GM23338 (cell line): Measurements from ENCODE around the gene LRIG1. TPM values are rescaled to one million over a fixed set of nuclear protein-coding genes. Genes with fewer than 3 reads are reported as not detected.

Experiments
- ATAC-seq: fragments of 200-7000 bp; cut with Tn5 transposase; 3 replicates; pipeline ENCODE4 v1.9.1; 2020
- DNase-seq: peaks from one replicate; pipeline ENCODE4 v3.0.0-alpha.2; 2015; ENCODE audit warnings: low spot score
- H2AFZ ChIP-seq: fragments of 200-600 bp; sonication (generic); 2 replicates; pipeline ENCODE4 v1.8.0; 2016; ENCODE audit warnings: antibody characterized with exemption, mild to moderate bottlenecking, moderate library complexity
- H3F3A ChIP-seq: fragments of 200-600 bp; sonication (generic); replicated peaks from 2 replicates; pipeline ENCODE4 v1.8.0; 2017; ENCODE audit warnings: antibody characterized with exemption, mixed run types, low read depth
- H3K27ac ChIP-seq: fragments of 200-600 bp; sonication (generic); 2 replicates; pipeline ENCODE4 v1.6.1; 2016; ENCODE audit warnings: low read depth
- H3K27me3 ChIP-seq: fragments of 200-600 bp; sonication (generic); 2 replicates; pipeline ENCODE4 v1.8.0; 2016; ENCODE audit warnings: mild to moderate bottlenecking, mixed run types, moderate library complexity; ENCODE audit not compliant: insufficient read depth
- H3K36me3 ChIP-seq: fragments of 200-600 bp; sonication (generic); 2 replicates; pipeline ENCODE4 v1.8.0; 2016; ENCODE audit warnings: mild to moderate bottlenecking; ENCODE audit not compliant: insufficient read depth
- H3K4me1 ChIP-seq: fragments of 200-600 bp; sonication (generic); 2 replicates; pipeline ENCODE4 v1.8.0; 2016; ENCODE audit warnings: mild to moderate bottlenecking, moderate library complexity; ENCODE audit not compliant: insufficient read depth
- H3K4me2 ChIP-seq: fragments of 200-600 bp; sonication (generic); 2 replicates; pipeline ENCODE4 v1.7.1; 2017; ENCODE audit warnings: mixed run types
- H3K4me3 ChIP-seq: fragments of 200-600 bp; sonication (generic); 2 replicates; pipeline ENCODE4 v1.6.1; 2016; ENCODE audit warnings: mixed run types
- H3K79me2 ChIP-seq: fragments of 200-600 bp; sonication (generic); replicated peaks from 2 replicates; pipeline ENCODE4 v1.8.0; 2017; ENCODE audit warnings: mild to moderate bottlenecking; ENCODE audit not compliant: insufficient read depth
- H3K9me2 ChIP-seq: fragments of 200-600 bp; sonication (generic); 2 replicates; pipeline ENCODE4 v1.8.0; 2017; ENCODE audit not compliant: insufficient read depth
- H4K20me1 ChIP-seq: fragments of 200-600 bp; sonication (generic); replicated peaks from 2 replicates; pipeline ENCODE4 v1.8.0; 2017; ENCODE audit warnings: mild to moderate bottlenecking; ENCODE audit not compliant: insufficient read depth
- H3K27ac Mint-ChIP-seq: 2 replicates; pipeline ENCODE4 v1.8.0; 2020; ENCODE audit warnings: inconsistent platforms, mild to moderate bottlenecking, moderate library complexity, mixed read lengths
- H3K27me3 Mint-ChIP-seq: 3 replicates; pipeline ENCODE4 v1.8.0; 2022; ENCODE audit warnings: low read depth, mild to moderate bottlenecking, moderate library complexity, mixed read lengths, inconsistent platforms; ENCODE audit not compliant: insufficient read depth, poor library complexity
- H3K36me3 Mint-ChIP-seq: 3 replicates; pipeline ENCODE4 v1.8.0; 2021; ENCODE audit warnings: low read depth, mild to moderate bottlenecking, inconsistent platforms, moderate library complexity, mixed read lengths
- H3K4me1 Mint-ChIP-seq: 3 replicates; pipeline ENCODE4 v1.8.0; 2020; ENCODE audit warnings: mild to moderate bottlenecking, inconsistent platforms, mixed read lengths
- H3K4me3 Mint-ChIP-seq: 3 replicates; pipeline ENCODE4 v1.8.0; 2021; ENCODE audit warnings: moderate library complexity, mild to moderate bottlenecking, inconsistent platforms, mixed read lengths
- H3K9me3 Mint-ChIP-seq: 3 replicates; pipeline ENCODE4 v1.8.0; 2020; ENCODE audit warnings: moderate library complexity, mild to moderate bottlenecking, inconsistent platforms, mixed read lengths
- EZH2 ChIP-seq: fragments of 200-600 bp; sonication (generic); IDR thresholded peaks from one replicate; pipeline ENCODE4 v1.8.0; 2017; ENCODE audit warnings: antibody characterized with exemption, mild to moderate bottlenecking, low read depth; ENCODE audit not compliant: unreplicated experiment
- REST ChIP-seq: IDR thresholded peaks from one replicate; pipeline ENCODE4 v1.6.1; 2018; ENCODE audit warnings: antibody characterized with exemption; ENCODE audit not compliant: unreplicated experiment
- STAT1 ChIP-seq: IDR thresholded peaks from one replicate; pipeline ENCODE4 v1.6.1; 2016; ENCODE audit warnings: antibody characterized with exemption; ENCODE audit not compliant: unreplicated experiment
- ZNF114 ChIP-seq: fragments of 250-450 bp; sonication (Bioruptor Pico); IDR thresholded peaks from 2 replicates; pipeline ENCODE4 v1.5.0; 2020; ENCODE audit warnings: mild to moderate bottlenecking, moderate library complexity
- ZNF462 ChIP-seq: fragments of 250-450 bp; sonication (Bioruptor Pico); IDR thresholded peaks from 2 replicates; pipeline ENCODE4 v1.5.0; 2020; ENCODE audit warnings: mild to moderate bottlenecking, moderate library complexity
- polyA plus RNA-seq: library from polyadenylated mRNA; unstranded; fragments of >200 nt; fragmentation: Nextera tagmentation; extraction: Ambion mirVana; gene quantifications from 2 replicates; pipeline ENCODE4 v1.2.1, GENCODE V29; 2016
- total RNA-seq: library from RNA; depleted of rRNA; stranded (reverse); fragments of >200 nt; shearing (Covaris generic); gene quantifications from 2 replicates; pipeline ENCODE4 v1.2.3, GENCODE V29; 2014

LRIG1 gene
- total and polyA plus RNA-seq, 2 experiments from 2014 or later, result 40.0 to 134 TPM

GRCh38 chr3:66449411-66449974 is 51.3 kb downstream of the LRIG1 start:
- H3K27me3 ChIP-seq, result no peaks in the 10 kb centered on the region
- no peak overlapping the region for H3K4me3 ChIP-seq
- H3K9me2 ChIP-seq, result no peaks in the 10 kb centered on the region
- no peak for TF ChIP-seq ZNF114
- TF ChIP-seq EZH2, result no peak
- TF ChIP-seq STAT1, result no peak
- peaks cover 68% of the 10 kb centered on the region for H3K4me1 ChIP-seq
- peaks cover 99% of the 10 kb centered on the region for H3K79me2 ChIP-seq
- no peak overlapping the region for H2AFZ ChIP-seq
- H3K27me3 Mint-ChIP-seq, result peaks cover 23% of the 10 kb centered on the region
- H3K4me1 Mint-ChIP-seq, result peaks cover 88% of the 10 kb centered on the region
- H3K27ac Mint-ChIP-seq, result no peak overlapping the region
- H3F3A ChIP-seq, result 0 out of 2 replicates have a peak, but pooled peaks cover 9% of the 10 kb centered on the region
- no peak overlapping the region for H3K27ac ChIP-seq
- ATAC-seq (no peak), DNase-seq (no peak)
- no peaks in the 10 kb centered on the region for H3K9me3 Mint-ChIP-seq
- peaks cover 11% of the 10 kb centered on the region; the same call in 1 of the 2 replicates for H3K36me3 ChIP-seq
- H3K4me2 ChIP-seq, result no peak overlapping the region
- no peak overlapping the region for H3K4me3 Mint-ChIP-seq
- H4K20me1 ChIP-seq, result peaks cover 46% of the 10 kb centered on the region
- H3K36me3 Mint-ChIP-seq, result peaks cover 84% of the 10 kb centered on the region

GRCh38 chr3:66444146-66444644 is 56.6 kb downstream of the LRIG1 start:
- no peaks in the 10 kb centered on the region for H3K9me2 ChIP-seq
- peak overlapping the region; percentile 99 for H3K27ac Mint-ChIP-seq
- H3K79me2 ChIP-seq, result peaks cover 76% of the 10 kb centered on the region
- H3K36me3 ChIP-seq, result no peaks in the 10 kb centered on the region; the same call in 1 of the 2 replicates
- TF ChIP-seq REST (peak; percentile 65), ZNF462 (CRISPR knock-in tag) (no peak)
- no peaks in the 10 kb centered on the region for H3K27me3 ChIP-seq
- ATAC-seq, result peak; percentile 4; the same call in 2 of the 3 replicates
- peaks cover 79% of the 10 kb centered on the region for H3K4me1 ChIP-seq
- H3K27me3 Mint-ChIP-seq, result peaks cover 36% of the 10 kb centered on the region
- DNase-seq, result no peak
- peak overlapping the region; percentile 70; the same call in 1 of the 3 replicates for H3K4me3 Mint-ChIP-seq
- H3K4me3 ChIP-seq, result no peak overlapping the region
- H4K20me1 ChIP-seq, result peaks cover 10% of the 10 kb centered on the region; the same call in 1 of the 2 replicates
- peak overlapping the region; percentile 100 for H3K27ac ChIP-seq
- H3K4me2 ChIP-seq, result peak overlapping the region; percentile 70; the same call in 1 of the 2 replicates
- peaks cover 26% of the 10 kb centered on the region for H3F3A ChIP-seq
- peaks cover 75% of the 10 kb centered on the region for H3K36me3 Mint-ChIP-seq
- H3K4me1 Mint-ChIP-seq, result peaks cover 92% of the 10 kb centered on the region
- no peak overlapping the region for H2AFZ ChIP-seq
- H3K9me3 Mint-ChIP-seq, result no peaks in the 10 kb centered on the region
